H9 (cell line): ENCODE results near the gene KLK15. TPM values are rescaled to one million over a fixed set of nuclear protein-coding genes. Genes with fewer than 3 reads are reported as not detected.

Source experiments
- DNase-seq: peaks from one replicate; pipeline ENCODE4 v3.0.0-alpha.2; 2017
- H2AFZ ChIP-seq: one replicate; pipeline ENCODE4 v1.6.1; 2013; ENCODE audit warnings: mild to moderate bottlenecking, low read length, control low read depth, moderate library complexity
- H2AK5ac ChIP-seq: 2 replicates; pipeline ENCODE4 v1.6.1; 2013; ENCODE audit warnings: low read length, control low read depth, mixed read lengths; ENCODE audit not compliant: insufficient read length
- H2BK120ac ChIP-seq: one replicate; pipeline ENCODE4 v1.6.1; 2013; ENCODE audit warnings: low read depth, mild to moderate bottlenecking, low read length, control low read depth, inconsistent platforms; ENCODE audit not compliant: poor library complexity, severe bottlenecking
- H2BK12ac ChIP-seq: 2 replicates; pipeline ENCODE4 v1.6.1; 2013; ENCODE audit warnings: low read length, control low read depth, mixed read lengths, low read depth; ENCODE audit not compliant: insufficient read length
- H2BK15ac ChIP-seq: 2 replicates; pipeline ENCODE4 v1.6.1; 2013; ENCODE audit warnings: low read depth, low read length, control low read depth
- H2BK20ac ChIP-seq: one replicate; pipeline ENCODE4 v1.6.1; 2013; ENCODE audit warnings: low read depth, mild to moderate bottlenecking, low read length, control low read depth, inconsistent platforms; ENCODE audit not compliant: poor library complexity, severe bottlenecking
- H2BK5ac ChIP-seq: 2 replicates; pipeline ENCODE4 v1.6.1; 2013; ENCODE audit warnings: low read length, control low read depth, mixed read lengths; ENCODE audit not compliant: insufficient read length
- H3K14ac ChIP-seq: 2 replicates; pipeline ENCODE4 v1.6.1; 2013; ENCODE audit warnings: low read length, control low read depth; ENCODE audit not compliant: insufficient read depth
- H3K18ac ChIP-seq: 2 replicates; pipeline ENCODE4 v1.6.1; 2013; ENCODE audit warnings: low read depth, mild to moderate bottlenecking, mixed read lengths, low read length, control low read depth; ENCODE audit not compliant: insufficient read length
- H3K23ac ChIP-seq: 2 replicates; pipeline ENCODE4 v1.6.1; 2013; ENCODE audit warnings: low read length, control low read depth, mixed read lengths, low read depth; ENCODE audit not compliant: insufficient read length
- H3K23me2 ChIP-seq: 2 replicates; pipeline ENCODE4 v1.6.1; 2013; ENCODE audit warnings: low read depth, mild to moderate bottlenecking, mixed read lengths, low read length, control low read depth; ENCODE audit not compliant: insufficient read length, poor library complexity, severe bottlenecking
- H3K27ac ChIP-seq: 2 replicates; pipeline ENCODE4 v1.5.1; 2013; ENCODE audit warnings: low read length, control low read depth, mixed read lengths, low read depth; ENCODE audit not compliant: insufficient read length
- H3K27me3 ChIP-seq: 2 replicates; pipeline ENCODE4 v1.6.1; 2013; ENCODE audit warnings: low read length, control low read depth, inconsistent platforms; ENCODE audit not compliant: insufficient read depth
- H3K4ac ChIP-seq: 2 replicates; pipeline ENCODE4 v1.6.1; 2013; ENCODE audit warnings: low read depth, mild to moderate bottlenecking, control low read depth, inconsistent platforms, low read length, moderate library complexity
- H3K4me1 ChIP-seq: 2 replicates; pipeline ENCODE4 v1.6.1; 2013; ENCODE audit warnings: low read length, control low read depth, inconsistent platforms; ENCODE audit not compliant: insufficient read depth
- H3K4me2 ChIP-seq: 2 replicates; pipeline ENCODE4 v1.6.1; 2013; ENCODE audit warnings: low read length, control low read depth, mixed read lengths; ENCODE audit not compliant: insufficient read length, insufficient read depth
- H3K56ac ChIP-seq: 2 replicates; pipeline ENCODE4 v1.6.1; 2013; ENCODE audit warnings: low read depth, mild to moderate bottlenecking, mixed read lengths, low read length, control low read depth; ENCODE audit not compliant: insufficient read length
- H3K79me1 ChIP-seq: 2 replicates; pipeline ENCODE4 v1.6.1; 2013; ENCODE audit warnings: low read depth, mild to moderate bottlenecking, moderate library complexity, low read length, control low read depth, inconsistent platforms; ENCODE audit not compliant: insufficient read depth, poor library complexity, severe bottlenecking
- H3K79me2 ChIP-seq: 2 replicates; pipeline ENCODE4 v1.6.1; 2013; ENCODE audit warnings: low read length, control low read depth, inconsistent platforms; ENCODE audit not compliant: insufficient read depth
- H3K9ac ChIP-seq: 2 replicates; pipeline ENCODE4 v1.6.1; 2013; ENCODE audit warnings: low read length, control low read depth, mixed read lengths; ENCODE audit not compliant: insufficient read length; ENCODE audit errors: extremely low read depth
- H3K9me3 ChIP-seq: one replicate; pipeline ENCODE4 v1.6.1; 2013; ENCODE audit warnings: low read depth, low read length, inconsistent platforms; ENCODE audit not compliant: control insufficient read depth
- H3T11ph ChIP-seq: one replicate; pipeline ENCODE4 v1.6.1; 2013; ENCODE audit warnings: mild to moderate bottlenecking, low read length, control low read depth, inconsistent platforms
- H4K20me1 ChIP-seq: one replicate; pipeline ENCODE4 v1.6.1; 2013; ENCODE audit not compliant: control insufficient read depth, insufficient read length, insufficient read depth
- H4K5ac ChIP-seq: 2 replicates; pipeline ENCODE4 v1.6.1; 2013; ENCODE audit warnings: low read depth, mild to moderate bottlenecking, mixed read lengths, low read length, control low read depth; ENCODE audit not compliant: insufficient read length
- H4K8ac ChIP-seq: replicated peaks from 2 replicates; pipeline ENCODE4 v1.6.1; 2013; ENCODE audit warnings: low read length, control low read depth, mixed read lengths, low read depth; ENCODE audit not compliant: insufficient read length
- H4K91ac ChIP-seq: 2 replicates; pipeline ENCODE4 v1.6.1; 2013; ENCODE audit warnings: low read depth, mild to moderate bottlenecking, moderate library complexity, mixed read lengths, low read length, control low read depth; ENCODE audit not compliant: insufficient read length
- H3K27ac Mint-ChIP-seq, 3 experiments: 2 replicates in 2 of 3; 3 replicates in 1 of 3; pipeline ENCODE4 v1.8.0; 2020 to 2021; ENCODE audit warnings: mixed read lengths in 3 of 3, mild to moderate bottlenecking in 1 of 3, moderate library complexity in 1 of 3
- H3K27me3 Mint-ChIP-seq: 2 replicates; pipeline ENCODE4 v1.8.0; 2021; ENCODE audit warnings: low read depth, mild to moderate bottlenecking, moderate library complexity, mixed read lengths
- H3K36me3 Mint-ChIP-seq, 3 experiments: 2 replicates in 2 of 3; 3 replicates in 1 of 3; pipeline ENCODE4 v1.8.0; 2020 to 2021; ENCODE audit warnings: low read depth in 3 of 3, mixed read lengths in 3 of 3; ENCODE audit not compliant: insufficient read depth in 1 of 3
- H3K4me1 Mint-ChIP-seq, 2 experiments: 2 replicates each; pipeline ENCODE4 v1.8.0; 2020; ENCODE audit warnings: mixed read lengths in 2 of 2
- H3K4me3 Mint-ChIP-seq, 2 experiments: 2 replicates in 1 of 2; 3 replicates in 1 of 2; pipeline ENCODE4 v1.8.0; 2020 to 2021; ENCODE audit warnings: mild to moderate bottlenecking in 2 of 2, mixed read lengths in 2 of 2, moderate library complexity in 1 of 2
- H3K9me3 Mint-ChIP-seq, 2 experiments: 2 replicates in 1 of 2; 3 replicates in 1 of 2; pipeline ENCODE4 v1.8.0; 2020; ENCODE audit warnings: mild to moderate bottlenecking in 2 of 2, mixed read lengths in 2 of 2, moderate library complexity in 1 of 2
- WGBS: extraction: QIAGEN DNeasy Blood & Tissue Kit; methylation state at CpG from one replicate; pipeline ENCODE4 v1.1.7; 2013; ENCODE audit warnings: missing lambda C conversion rate, low lambda C conversion rate, mixed read lengths; ENCODE audit not compliant: insufficient read length; ENCODE audit errors: extremely low coverage; 5-methylcytosine and 5-hydroxymethylcytosine counted together
- total RNA-seq: library from RNA; stranded (reverse); gene quantifications from 2 replicates; pipeline ENCODE4 v1.2.1, GENCODE V29; 2021
- TF ChIP-seq, protein P1 (sequence below): fragments of 200-600 bp; sonication (generic); conservative IDR thresholded peaks from 3 replicates; pipeline ENCODE4 v1.8.0; 2021; ENCODE audit warnings: antibody characterized with exemption, mild to moderate bottlenecking

KLK15 gene
- total RNA-seq, 1 experiment from 2014 or later: not detected

DNA sequence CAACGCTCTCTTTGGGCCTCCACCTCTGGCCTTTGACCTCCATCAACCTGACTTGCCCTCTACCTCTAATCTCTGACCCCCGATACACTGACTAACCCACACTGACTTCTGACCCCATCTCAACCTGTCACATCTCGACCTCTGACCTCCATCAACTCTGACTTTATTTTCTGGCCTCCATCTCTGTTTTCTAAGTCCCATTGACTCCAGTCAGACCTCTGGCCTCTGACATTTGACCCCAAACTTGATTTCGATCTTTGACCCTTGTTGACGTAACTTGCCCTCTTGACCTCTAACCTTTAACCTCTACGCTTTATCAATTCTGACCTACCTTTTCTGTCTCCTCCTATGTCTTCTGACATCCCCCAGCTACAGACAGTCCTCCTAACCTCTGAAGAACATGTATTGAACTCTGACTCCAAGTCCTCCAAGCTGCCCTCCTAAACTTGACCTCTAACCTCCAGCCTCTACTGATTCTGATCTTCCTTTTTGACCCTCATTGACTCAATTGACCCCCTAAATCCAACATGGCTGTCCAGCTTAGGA is 42.4 kb downstream of the KLK15 start:
- H3K23me2 ChIP-seq: no peaks in the 10 kb centered on the region
- no peak overlapping the region for H2BK120ac ChIP-seq
- no peak overlapping the region for H2BK12ac ChIP-seq
- no peak overlapping the region for H2BK5ac ChIP-seq
- no peak overlapping the region for H3K27ac ChIP-seq
- no peaks in the 10 kb centered on the region for H3K79me1 ChIP-seq
- H3K27me3 ChIP-seq: no peaks in the 10 kb centered on the region
- Mint-ChIP-seq H3K4me1 (peaks cover 9 to 10% of the 10 kb centered on the region in 2 experiments), H3K4me3 (no peak overlapping the region), H3K36me3 (peaks cover 0 to 11% (median 0%) of the 10 kb centered on the region in 3 experiments; a peak in 2 of 7 replicates), H3K9me3 (no peaks in the 10 kb centered on the region), H3K27me3 (peaks cover 28% of the 10 kb centered on the region), H3K27ac (no peak overlapping the region)
- no peaks in the 10 kb centered on the region for H3K79me2 ChIP-seq
- no peak overlapping the region for H3K4me2 ChIP-seq
- TF ChIP-seq, protein P1, sequence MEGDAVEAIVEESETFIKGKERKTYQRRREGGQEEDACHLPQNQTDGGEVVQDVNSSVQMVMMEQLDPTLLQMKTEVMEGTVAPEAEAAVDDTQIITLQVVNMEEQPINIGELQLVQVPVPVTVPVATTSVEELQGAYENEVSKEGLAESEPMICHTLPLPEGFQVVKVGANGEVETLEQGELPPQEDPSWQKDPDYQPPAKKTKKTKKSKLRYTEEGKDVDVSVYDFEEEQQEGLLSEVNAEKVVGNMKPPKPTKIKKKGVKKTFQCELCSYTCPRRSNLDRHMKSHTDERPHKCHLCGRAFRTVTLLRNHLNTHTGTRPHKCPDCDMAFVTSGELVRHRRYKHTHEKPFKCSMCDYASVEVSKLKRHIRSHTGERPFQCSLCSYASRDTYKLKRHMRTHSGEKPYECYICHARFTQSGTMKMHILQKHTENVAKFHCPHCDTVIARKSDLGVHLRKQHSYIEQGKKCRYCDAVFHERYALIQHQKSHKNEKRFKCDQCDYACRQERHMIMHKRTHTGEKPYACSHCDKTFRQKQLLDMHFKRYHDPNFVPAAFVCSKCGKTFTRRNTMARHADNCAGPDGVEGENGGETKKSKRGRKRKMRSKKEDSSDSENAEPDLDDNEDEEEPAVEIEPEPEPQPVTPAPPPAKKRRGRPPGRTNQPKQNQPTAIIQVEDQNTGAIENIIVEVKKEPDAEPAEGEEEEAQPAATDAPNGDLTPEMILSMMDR: no peak
- no peak overlapping the region for H3K18ac ChIP-seq
- no peaks in the 10 kb centered on the region for H4K20me1 ChIP-seq
- H3K23ac ChIP-seq: no peak overlapping the region
- H2AK5ac ChIP-seq: no peak overlapping the region
- H3K56ac ChIP-seq: no peak overlapping the region
- no peak overlapping the region for H3T11ph ChIP-seq
- H3K4ac ChIP-seq: no peak overlapping the region
- H2BK20ac ChIP-seq: no peak overlapping the region
- no peak overlapping the region for H4K91ac ChIP-seq
- WGBS: no CpG with 5 or more reads among the region's 6 CpGs
- H4K8ac ChIP-seq: no peak overlapping the region
- H2BK15ac ChIP-seq: no peak overlapping the region
- H2AFZ ChIP-seq: no peak overlapping the region
- no peaks in the 10 kb centered on the region for H3K9me3 ChIP-seq
- no peak overlapping the region for H4K5ac ChIP-seq
- no peak overlapping the region for H3K9ac ChIP-seq
- no peak overlapping the region for H3K14ac ChIP-seq
- no peak for DNase-seq
- H3K4me1 ChIP-seq: no peaks in the 10 kb centered on the region
